Measurements from ENCODE around the gene RAB39B.

The RAB39B gene

GRCh38 chrX:155215443-155216178 lies 48.7 kb downstream of the RAB39B start:
- no peak for DNase-seq

- no peak for DNase-seq
Measured at GRCh38 chrX:155213731-155214130, 50.6 kb downstream of the RAB39B start.

- DNase-seq = no peak
Measured at GRCh38 chrX:155211208-155211607, 53.1 kb downstream of the RAB39B start.
